Omental fat pad (tissue), 4 donors: Measurements from ENCODE around the gene BLTP2. TPM values are rescaled to one million over a fixed set of nuclear protein-coding genes. Genes with fewer than 3 reads are reported as not detected.
"Not testable (repeated sequence)": the region's sequence is repeated elsewhere in the genome, so short reads cannot be mapped to it uniquely, and the experiment has no call there.

ENCODE experiments used
- ATAC-seq: fragments of 150-250 bp; one replicate; pipeline ENCODE4 v1.9.1; 2016; ENCODE audit warnings: mild to moderate bottlenecking, moderate library complexity; ENCODE audit not compliant: low FRiP score
- DNase-seq: peaks from one replicate; pipeline ENCODE4 v3.0.0-alpha.2; 2019; ENCODE audit warnings: low spot score
- total RNA-seq, 4 donors: library from RNA; depleted of rRNA; stranded (reverse); fragments of >200 nt; gene quantifications; one replicate each; pipeline ENCODE4 v1.1.0, GENCODE V29; 2016
- TF ChIP-seq, protein P1 (sequence below), 3 donors: fragments of 450-650 bp; IDR thresholded peaks; one replicate each; pipeline ENCODE4 v1.5.1; 2016 to 2017; ENCODE audit warnings: antibody characterized with exemption in 3 of 3, mild to moderate bottlenecking in 3 of 3, moderate library complexity in 2 of 3

Gene BLTP2
- total RNA-seq, 4 donors from 2014 or later: 113 to 141 (median 121) TPM

DNA sequence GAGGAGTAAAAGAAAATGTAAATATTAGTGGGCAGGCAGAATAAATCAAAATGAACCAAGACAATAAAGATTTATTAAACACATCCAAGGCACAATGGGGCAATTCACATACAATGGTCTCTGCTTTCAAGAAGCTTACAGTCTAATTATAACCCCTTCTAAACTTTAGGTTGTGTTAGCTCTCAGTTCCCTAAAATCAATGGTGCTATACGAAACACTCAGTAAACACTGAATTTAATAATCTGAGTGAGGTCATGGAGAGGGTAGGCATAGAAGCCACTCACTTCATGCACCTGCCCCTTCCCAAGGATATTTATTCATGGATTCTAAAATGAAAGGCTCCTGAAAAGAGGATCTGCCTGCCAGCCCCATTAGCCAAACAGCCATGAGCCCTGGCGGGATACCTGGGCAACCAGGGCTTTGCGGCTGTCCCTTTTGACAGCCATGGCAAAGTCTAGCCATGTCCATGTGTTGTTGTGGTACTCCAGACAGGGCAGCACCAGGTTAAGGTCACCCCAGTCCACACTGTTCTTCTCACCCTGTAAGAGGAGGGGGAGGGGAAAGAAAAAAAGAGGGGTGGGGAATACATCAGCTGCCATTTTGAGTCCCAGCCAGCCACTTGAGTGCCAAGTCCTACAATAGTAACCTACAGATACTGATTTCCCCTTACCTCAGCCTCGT lies 29.6 kb downstream of the BLTP2 start:
- ATAC-seq (no peak), DNase-seq (no peak)

DNA sequence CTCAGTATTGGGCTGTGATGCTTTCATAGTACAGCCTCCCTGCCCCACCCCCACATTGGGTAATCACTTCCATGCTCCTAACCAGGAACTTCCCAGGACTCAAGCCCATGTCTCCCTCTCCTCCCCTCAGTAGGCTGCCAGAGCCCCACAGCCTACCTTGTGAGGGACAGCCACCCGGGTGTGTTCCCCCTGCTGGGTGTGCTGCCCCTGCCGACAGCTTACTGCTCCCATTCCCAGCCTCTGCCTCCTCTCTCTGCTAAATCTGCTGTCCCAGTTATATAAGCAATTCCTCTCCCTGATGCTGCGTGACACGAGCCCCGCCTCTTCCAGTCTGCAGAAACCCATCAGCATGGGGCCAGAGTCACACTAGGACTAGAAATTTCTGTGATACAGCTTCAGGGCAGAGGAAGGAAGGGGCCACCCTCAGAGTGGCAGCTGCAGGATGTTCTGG lies 31.0 kb downstream of the BLTP2 start, which contains the start of gene RSKR:
TSS of gene RSKR (minus strand) at position 255 of the 451 bp plus-strand sequence. CDS start at position 231, 24 bp downstream.
- ATAC-seq (no peak), DNase-seq (no peak)
- TF ChIP-seq, protein P1, sequence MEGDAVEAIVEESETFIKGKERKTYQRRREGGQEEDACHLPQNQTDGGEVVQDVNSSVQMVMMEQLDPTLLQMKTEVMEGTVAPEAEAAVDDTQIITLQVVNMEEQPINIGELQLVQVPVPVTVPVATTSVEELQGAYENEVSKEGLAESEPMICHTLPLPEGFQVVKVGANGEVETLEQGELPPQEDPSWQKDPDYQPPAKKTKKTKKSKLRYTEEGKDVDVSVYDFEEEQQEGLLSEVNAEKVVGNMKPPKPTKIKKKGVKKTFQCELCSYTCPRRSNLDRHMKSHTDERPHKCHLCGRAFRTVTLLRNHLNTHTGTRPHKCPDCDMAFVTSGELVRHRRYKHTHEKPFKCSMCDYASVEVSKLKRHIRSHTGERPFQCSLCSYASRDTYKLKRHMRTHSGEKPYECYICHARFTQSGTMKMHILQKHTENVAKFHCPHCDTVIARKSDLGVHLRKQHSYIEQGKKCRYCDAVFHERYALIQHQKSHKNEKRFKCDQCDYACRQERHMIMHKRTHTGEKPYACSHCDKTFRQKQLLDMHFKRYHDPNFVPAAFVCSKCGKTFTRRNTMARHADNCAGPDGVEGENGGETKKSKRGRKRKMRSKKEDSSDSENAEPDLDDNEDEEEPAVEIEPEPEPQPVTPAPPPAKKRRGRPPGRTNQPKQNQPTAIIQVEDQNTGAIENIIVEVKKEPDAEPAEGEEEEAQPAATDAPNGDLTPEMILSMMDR (IDR thresholded peaks at IDR 0.05): no peak

More for the DNA sequence above, 29.6 kb downstream of the BLTP2 start:
- TF ChIP-seq, protein P1 (IDR thresholded peaks at IDR 0.05): no peak

DNA sequence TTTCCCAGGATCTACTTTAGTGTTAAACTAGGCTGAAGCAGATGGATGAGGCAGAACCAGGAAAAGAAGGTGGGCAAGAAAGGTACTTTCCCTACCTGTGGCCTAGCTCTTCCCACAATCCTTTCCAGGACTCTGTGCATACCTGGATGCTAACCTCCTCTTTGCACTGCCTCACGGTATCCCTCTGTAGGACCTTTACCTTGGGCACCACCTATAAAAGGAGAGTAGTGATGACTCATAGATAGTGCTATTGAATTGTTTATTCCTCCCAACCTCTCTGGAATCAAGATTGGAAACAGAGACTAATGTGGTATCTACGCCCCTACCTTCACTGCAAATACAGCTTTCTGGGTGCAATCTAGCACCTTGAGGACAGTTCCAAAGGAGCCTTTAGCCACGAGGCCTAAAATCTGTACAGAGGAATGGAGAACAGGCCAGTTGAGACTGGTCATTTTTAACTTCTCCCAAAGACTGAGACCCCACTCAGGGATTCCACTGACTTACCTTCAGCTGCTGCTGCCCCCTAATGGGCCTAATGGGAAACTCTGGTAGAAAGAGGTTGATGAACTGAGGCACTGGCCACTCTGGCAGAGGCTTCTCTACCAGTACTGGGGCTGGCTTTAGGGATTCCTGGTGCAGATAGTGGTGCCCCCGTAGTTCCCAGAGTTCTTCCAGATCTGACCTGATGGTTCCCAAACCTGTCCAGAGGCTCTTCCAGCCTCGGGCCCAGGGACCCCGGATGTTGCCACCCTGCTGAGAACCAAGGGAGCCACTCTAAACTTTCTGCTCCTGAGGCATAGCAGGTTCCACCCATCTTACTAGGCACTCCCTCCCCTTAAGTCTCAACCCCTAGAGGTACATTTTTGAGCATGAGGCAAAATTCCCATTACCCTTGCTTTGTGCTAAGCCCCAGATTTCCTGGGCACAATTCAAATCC lies 31.8 kb downstream of the BLTP2 start:
- no peak for DNase-seq

DNA sequence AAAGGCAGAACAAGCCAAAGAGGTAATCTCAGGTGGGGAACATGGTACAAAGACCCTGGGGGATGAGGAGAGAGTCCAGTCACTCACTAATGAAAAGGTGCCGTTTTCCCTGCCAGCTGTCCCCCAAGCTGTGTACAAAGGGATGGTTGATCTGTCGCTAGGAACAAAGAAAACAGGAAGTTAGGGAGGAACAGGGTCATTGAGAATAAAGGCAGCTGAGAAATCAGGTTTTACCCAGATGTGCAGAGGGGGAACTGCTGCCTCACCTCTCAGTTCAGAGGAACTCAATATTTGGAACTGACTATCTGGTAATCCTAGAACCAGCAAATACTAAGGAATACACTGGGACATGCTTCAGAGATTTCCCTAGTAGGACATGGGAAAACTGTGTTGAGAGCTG lies 32.4 kb downstream of the BLTP2 start:
- ATAC-seq: no peak
- DNase-seq: no peak
- TF ChIP-seq, protein P1 (IDR thresholded peaks at IDR 0.05): no peak

More for the DNA sequence above, 31.8 kb downstream of the BLTP2 start:
- no peak for ATAC-seq
- TF ChIP-seq, protein P1 (IDR thresholded peaks at IDR 0.05): no peak

DNA sequence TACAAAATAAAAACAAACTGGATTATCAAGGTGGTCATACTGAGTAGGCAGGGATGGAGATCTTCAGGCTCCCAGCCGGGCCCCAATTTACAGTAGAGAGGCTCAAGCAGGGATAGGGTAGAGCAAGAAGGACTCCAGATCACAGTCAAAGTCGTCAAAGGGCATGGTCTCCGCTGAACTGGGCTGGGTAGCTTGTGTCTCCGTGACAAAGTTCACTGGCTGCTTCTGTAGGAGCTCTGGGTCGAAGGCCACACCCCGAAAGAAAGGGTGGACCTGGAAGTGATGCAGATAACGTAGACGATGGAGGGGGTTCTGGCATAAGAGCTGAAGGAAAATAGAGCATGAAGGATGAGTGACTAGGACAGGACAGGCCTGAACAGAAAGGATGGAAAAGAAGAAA lies 34.6 kb downstream of the BLTP2 start:
- no peak for DNase-seq
- TF ChIP-seq, protein P1 (IDR thresholded peaks at IDR 0.05): no peak

DNA sequence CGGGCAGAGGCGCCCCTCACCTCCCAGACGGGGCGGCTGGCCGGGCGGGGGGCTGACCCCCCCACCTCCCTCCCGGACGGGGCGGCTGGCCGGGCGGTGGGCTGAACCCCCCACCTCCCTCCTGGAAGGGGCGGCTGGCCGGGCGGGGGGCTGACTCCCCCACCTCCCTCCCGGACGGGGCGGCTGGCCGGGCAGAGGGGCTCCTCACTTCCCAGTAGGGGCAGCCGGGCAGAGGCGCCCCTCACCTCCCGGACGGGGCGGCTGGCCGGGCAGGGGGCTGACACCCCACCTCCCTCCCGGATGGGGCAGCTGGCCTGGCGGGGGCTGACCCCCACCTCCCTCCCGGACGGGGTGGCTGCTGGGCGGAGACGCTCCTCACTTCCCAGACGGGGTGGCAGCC lies 40.9 kb downstream of the BLTP2 start:
- not testable (repeated sequence) for DNase-seq, ATAC-seq

More for the DNA sequence above, 34.6 kb downstream of the BLTP2 start:
- ATAC-seq: no peak
